ENCODE data around the gene DUSP7. TPM values are rescaled to one million over a fixed set of nuclear protein-coding genes. Genes with fewer than 3 reads are reported as not detected.
A peak's percentile ranks its signal among the peaks of the same experiment; 100 is the strongest.

Gene DUSP7
- polyA plus RNA-seq, 2 donors = 18.2 to 35.2 TPM

- H3K36me3 ChIP-seq (ENCODE audit: control insufficient read depth in 2 of 2, insufficient read depth in 2 of 2, low read length in 1 of 2) = no peaks in the 10 kb centered on the region
- no peak overlapping the region for H3K27ac ChIP-seq (ENCODE audit: low read depth in 2 of 2, low read length in 1 of 2)
- peaks cover 3 to 25% of the 10 kb centered on the region in 2 donors for H3K4me1 ChIP-seq (ENCODE audit: control insufficient read depth in 2 of 2, insufficient read depth in 2 of 2, low read length in 1 of 2)
- H3K9me3 ChIP-seq (ENCODE audit: control insufficient read depth in 2 of 2, insufficient read depth in 1 of 2, low read depth in 1 of 2, low read length in 1 of 2) = no peaks in the 10 kb centered on the region
- WGBS, 2 donors = 9 to 11% methylated on average over 15 of the region's 15 CpGs
- H3K27me3 ChIP-seq (ENCODE audit: control insufficient read depth in 1 of 2, insufficient read depth in 2 of 2, low read length in 2 of 2) = no peaks in the 10 kb centered on the region
- H3K4me3 ChIP-seq (ENCODE audit: low read depth in 1 of 2, low read length in 2 of 2) = no peak overlapping the region
These were observed 50.8 kb downstream of the DUSP7 start for GRCh38 chr3:52005571-52005986.

- no peaks in the 10 kb centered on the region for H3K27me3 ChIP-seq (ENCODE audit: control insufficient read depth in 1 of 2, insufficient read depth in 2 of 2, low read length in 2 of 2)
- no peaks in the 10 kb centered on the region for H3K36me3 ChIP-seq (ENCODE audit: control insufficient read depth in 2 of 2, insufficient read depth in 2 of 2, low read length in 1 of 2)
- peak overlapping the region in 1 of 2 donors; percentile 23 for H3K27ac ChIP-seq (ENCODE audit: low read depth in 2 of 2, low read length in 1 of 2)
These were observed 51.4 kb downstream of the DUSP7 start for GRCh38 chr3:52004906-52005395.

GRCh38 chr3:52004163-52004787, 52.1 kb downstream of the DUSP7 start:
- Histone ChIP-seq H3K36me3 (ENCODE audit: control insufficient read depth in 2 of 2, insufficient read depth in 2 of 2, low read length in 1 of 2) (no peaks in the 10 kb centered on the region), H3K4me3 (ENCODE audit: low read depth in 1 of 2, low read length in 2 of 2) (no peak overlapping the region), H3K27ac (ENCODE audit: low read depth in 2 of 2, low read length in 1 of 2) (peak overlapping the region in 1 of 2 donors; percentile 23), H3K27me3 (ENCODE audit: control insufficient read depth in 1 of 2, insufficient read depth in 2 of 2, low read length in 2 of 2) (no peaks in the 10 kb centered on the region), H3K4me1 (ENCODE audit: control insufficient read depth in 2 of 2, insufficient read depth in 2 of 2, low read length in 1 of 2) (peaks cover 3 to 25% of the 10 kb centered on the region in 2 donors), H3K9me3 (ENCODE audit: control insufficient read depth in 2 of 2, insufficient read depth in 1 of 2, low read depth in 1 of 2, low read length in 1 of 2) (no peaks in the 10 kb centered on the region)
- 56 to 61% methylated on average over 16 of the region's 16 CpGs for whole genome bisulfite sequencing, 2 donors

More at GRCh38 chr3:52004906-52005395, 51.4 kb downstream of the DUSP7 start:
- 79 to 82% methylated on average over 3 to 4 of the region's 4 CpGs for WGBS, 2 donors
- H3K4me1 ChIP-seq (ENCODE audit: control insufficient read depth in 2 of 2, insufficient read depth in 2 of 2, low read length in 1 of 2) = peaks cover 3 to 25% of the 10 kb centered on the region in 2 donors
- no peak overlapping the region for H3K4me3 ChIP-seq (ENCODE audit: low read depth in 1 of 2, low read length in 2 of 2)
- H3K9me3 ChIP-seq (ENCODE audit: control insufficient read depth in 2 of 2, insufficient read depth in 1 of 2, low read depth in 1 of 2, low read length in 1 of 2) = no peaks in the 10 kb centered on the region

GRCh38 chr3:52002748-52003147, 53.6 kb downstream of the DUSP7 start:
- H3K36me3 ChIP-seq (ENCODE audit: control insufficient read depth in 2 of 2, insufficient read depth in 2 of 2, low read length in 1 of 2) = no peaks in the 10 kb centered on the region
- peaks cover 3 to 25% of the 10 kb centered on the region in 2 donors for H3K4me1 ChIP-seq (ENCODE audit: control insufficient read depth in 2 of 2, insufficient read depth in 2 of 2, low read length in 1 of 2)
- no peak overlapping the region for H3K4me3 ChIP-seq (ENCODE audit: low read depth in 1 of 2, low read length in 2 of 2)
- H3K27ac ChIP-seq (ENCODE audit: low read depth in 2 of 2, low read length in 1 of 2) = no peak overlapping the region
- no peaks in the 10 kb centered on the region for H3K27me3 ChIP-seq (ENCODE audit: control insufficient read depth in 1 of 2, insufficient read depth in 2 of 2, low read length in 2 of 2)
- H3K9me3 ChIP-seq (ENCODE audit: control insufficient read depth in 2 of 2, insufficient read depth in 1 of 2, low read depth in 1 of 2, low read length in 1 of 2) = no peaks in the 10 kb centered on the region
- 76 to 80% methylated on average over 6 of the region's 6 CpGs for WGBS, 2 donors

- Histone ChIP-seq H3K4me3 (ENCODE audit: low read depth in 1 of 2, low read length in 2 of 2) (no peak overlapping the region), H3K27me3 (ENCODE audit: control insufficient read depth in 1 of 2, insufficient read depth in 2 of 2, low read length in 2 of 2) (no peaks in the 10 kb centered on the region), H3K27ac (ENCODE audit: low read depth in 2 of 2, low read length in 1 of 2) (no peak overlapping the region), H3K4me1 (ENCODE audit: control insufficient read depth in 2 of 2, insufficient read depth in 2 of 2, low read length in 1 of 2) (peaks cover 3 to 25% of the 10 kb centered on the region in 2 donors), H3K36me3 (ENCODE audit: control insufficient read depth in 2 of 2, insufficient read depth in 2 of 2, low read length in 1 of 2) (no peaks in the 10 kb centered on the region), H3K9me3 (ENCODE audit: control insufficient read depth in 2 of 2, insufficient read depth in 1 of 2, low read depth in 1 of 2, low read length in 1 of 2) (no peaks in the 10 kb centered on the region)
- 0 to 2% methylated on average over 18 of the region's 18 CpGs for WGBS, 2 donors
These were observed 54.9 kb downstream of the DUSP7 start for GRCh38 chr3:52001443-52001974.

- peaks cover 0 to under 1% of the 10 kb centered on the region in 2 donors for H3K36me3 ChIP-seq (ENCODE audit: control insufficient read depth in 2 of 2, insufficient read depth in 2 of 2, low read length in 1 of 2)
- no peaks in the 10 kb centered on the region for H3K27me3 ChIP-seq (ENCODE audit: control insufficient read depth in 1 of 2, insufficient read depth in 2 of 2, low read length in 2 of 2)
- WGBS, 2 donors = 88 to 90% methylated on average over 2 of the region's 2 CpGs
- no peaks in the 10 kb centered on the region for H3K9me3 ChIP-seq (ENCODE audit: control insufficient read depth in 2 of 2, insufficient read depth in 1 of 2, low read depth in 1 of 2, low read length in 1 of 2)
- no peak overlapping the region for H3K4me3 ChIP-seq (ENCODE audit: low read depth in 1 of 2, low read length in 2 of 2)
- H3K27ac ChIP-seq (ENCODE audit: low read depth in 2 of 2, low read length in 1 of 2) = no peak overlapping the region
- peaks cover 0 to 12% of the 10 kb centered on the region in 2 donors for H3K4me1 ChIP-seq (ENCODE audit: control insufficient read depth in 2 of 2, insufficient read depth in 2 of 2, low read length in 1 of 2)
These were observed 56.5 kb downstream of the DUSP7 start for GRCh38 chr3:51999846-52000245.

Other genes with a start within 250 kb of the DUSP7 start
- gene IQCF2, start 195.0 kb downstream of the DUSP7 start, polyA plus RNA-seq = not detected
- gene IQCF5, start 181.0 kb downstream of the DUSP7 start, polyA plus RNA-seq = not detected
- not detected for gene IQCF1, start 153.2 kb downstream of the DUSP7 start, polyA plus RNA-seq
- gene RRP9, start 114.7 kb downstream of the DUSP7 start, polyA plus RNA-seq = 10 to 100 TPM; 16.4 to 22.9 TPM
- 10 to 100 TPM in 1 of 2 donors, 1 to 10 TPM in 1; 8.2 to 11.8 TPM for gene PARP3, start 114.2 kb downstream of the DUSP7 start, polyA plus RNA-seq
- under 1 TPM; 0.05 to 0.06 TPM for gene GPR62, start 101.2 kb downstream of the DUSP7 start, polyA plus RNA-seq
- gene PCBP4, start 89.1 kb downstream of the DUSP7 start, polyA plus RNA-seq = 10 to 100 TPM; 11.7 to 18.7 TPM
- 10 to 100 TPM; 29.6 to 40.5 TPM for gene ABHD14B, start 82.5 kb downstream of the DUSP7 start, polyA plus RNA-seq
- gene ABHD14A, start 81.5 kb downstream of the DUSP7 start, polyA plus RNA-seq = 10 to 100 TPM in 1 of 2 donors, 1 to 10 TPM in 1; 8.0 to 12.9 TPM
- 10 to 100 TPM; 22.4 to 23.2 TPM for gene ACY1, start 73.0 kb downstream of the DUSP7 start, polyA plus RNA-seq
- 1,000 to 10,000 TPM; 2,351 to 2,556 TPM for gene RPL29, start 60.7 kb downstream of the DUSP7 start, polyA plus RNA-seq
- gene POC1A, start 97.9 kb upstream of the DUSP7 start, polyA plus RNA-seq = 1 to 10 TPM; 1.7 to 5.2 TPM
- gene ALAS1, start 141.6 kb upstream of the DUSP7 start, polyA plus RNA-seq = 10 to 100 TPM; 17.2 to 36.4 TPM
- under 1 TPM; 0.10 to 0.14 TPM for gene TLR9, start 169.1 kb upstream of the DUSP7 start, polyA plus RNA-seq
- gene TWF2, start 182.6 kb upstream of the DUSP7 start, polyA plus RNA-seq = 10 to 100 TPM; 22.0 to 40.3 TPM
- gene PPM1M, start 189.2 kb upstream of the DUSP7 start, polyA plus RNA-seq = 10 to 100 TPM; 10.1 to 15.6 TPM
- 10 to 100 TPM; 19.9 to 33.6 TPM for gene WDR82, start 222.1 kb upstream of the DUSP7 start, polyA plus RNA-seq
- 1 to 10 TPM; 5.9 to 6.2 TPM for gene GLYCTK, start 231.3 kb upstream of the DUSP7 start, polyA plus RNA-seq